Measurements from ENCODE around the gene PRICKLE2. TPM values are rescaled to one million over a fixed set of nuclear protein-coding genes. Genes with fewer than 3 reads are reported as not detected.

Gene PRICKLE2
- total RNA-seq, 1 experiment from 2014 or later: 5.6 TPM

DNA sequence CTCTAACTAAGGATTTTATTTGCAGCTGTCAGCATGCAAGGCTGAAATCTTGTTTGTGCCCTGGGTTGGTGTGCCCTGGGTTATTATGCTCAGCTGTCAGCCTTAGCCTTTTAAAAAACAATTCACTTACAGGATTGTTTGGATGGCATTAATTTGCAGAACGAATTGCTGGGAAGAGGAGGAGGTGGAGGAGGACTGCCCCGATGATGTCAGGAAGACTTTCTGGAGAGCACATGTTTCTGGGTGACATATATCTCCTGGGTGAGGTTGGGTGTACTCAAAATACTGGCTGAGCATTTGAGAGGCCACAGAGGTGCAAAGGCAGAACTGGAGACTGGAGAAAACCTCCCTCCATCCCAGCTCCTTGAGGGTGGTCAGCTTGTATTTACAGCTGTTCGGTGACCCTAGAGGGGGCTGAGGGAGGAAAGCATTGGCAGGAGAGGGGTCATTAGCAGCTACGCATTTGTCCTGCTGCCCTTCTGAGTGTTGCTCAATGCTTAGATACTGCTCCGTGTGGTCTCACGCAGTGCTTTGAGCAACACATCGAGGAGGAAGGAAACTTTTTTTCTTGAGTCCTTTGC, 142.2 kb downstream of the PRICKLE2 start:
- Mint-ChIP-seq H3K27me3 (ENCODE audit: low read depth) (no peaks in the 10 kb centered on the region; the same call in none of the 2 replicates), H3K27ac (no peak overlapping the region), H3K4me1 (peaks cover 29% of the 10 kb centered on the region), H3K4me3 (no peak overlapping the region), H3K36me3 (no peaks in the 10 kb centered on the region), H3K9me3 (peaks cover 9% of the 10 kb centered on the region)
- CTCF ChIA-PET: interaction anchor here (0.8 kb wide), 1 partner anchor 53 kb away, joined by 3 read pairs; no protein-coding TSS in a partner anchor
- peak; percentile 48 for ATAC-seq
- POLR2A ChIA-PET: interaction anchor here (0.5 kb wide), 1 partner anchor 448 kb away, joined by 3 read pairs; no protein-coding TSS in a partner anchor
- TF ChIP-seq GRHL2 (CRISPR knock-in tag; IDR thresholded peaks at IDR 0.05; ENCODE audit: insufficient replicate concordance, severe bottlenecking): no peak
- no peak for TF ChIP-seq ATF2 (CRISPR knock-in tag; IDR thresholded peaks at IDR 0.05; ENCODE audit: borderline replicate concordance, low read depth)
- no peak for TF ChIP-seq ZNF138 (CRISPR knock-in tag; conservative IDR thresholded peaks at IDR 0.05)
- TF ChIP-seq, protein P1, sequence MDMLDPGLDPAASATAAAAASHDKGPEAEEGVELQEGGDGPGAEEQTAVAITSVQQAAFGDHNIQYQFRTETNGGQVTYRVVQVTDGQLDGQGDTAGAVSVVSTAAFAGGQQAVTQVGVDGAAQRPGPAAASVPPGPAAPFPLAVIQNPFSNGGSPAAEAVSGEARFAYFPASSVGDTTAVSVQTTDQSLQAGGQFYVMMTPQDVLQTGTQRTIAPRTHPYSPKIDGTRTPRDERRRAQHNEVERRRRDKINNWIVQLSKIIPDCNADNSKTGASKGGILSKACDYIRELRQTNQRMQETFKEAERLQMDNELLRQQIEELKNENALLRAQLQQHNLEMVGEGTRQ (CRISPR knock-in tag; IDR thresholded peaks at IDR 0.05): no peak
- TF ChIP-seq TCF7 (CRISPR knock-in tag; IDR thresholded peaks at IDR 0.05; ENCODE audit: low read depth): no peak
- TF ChIP-seq, protein P2, sequence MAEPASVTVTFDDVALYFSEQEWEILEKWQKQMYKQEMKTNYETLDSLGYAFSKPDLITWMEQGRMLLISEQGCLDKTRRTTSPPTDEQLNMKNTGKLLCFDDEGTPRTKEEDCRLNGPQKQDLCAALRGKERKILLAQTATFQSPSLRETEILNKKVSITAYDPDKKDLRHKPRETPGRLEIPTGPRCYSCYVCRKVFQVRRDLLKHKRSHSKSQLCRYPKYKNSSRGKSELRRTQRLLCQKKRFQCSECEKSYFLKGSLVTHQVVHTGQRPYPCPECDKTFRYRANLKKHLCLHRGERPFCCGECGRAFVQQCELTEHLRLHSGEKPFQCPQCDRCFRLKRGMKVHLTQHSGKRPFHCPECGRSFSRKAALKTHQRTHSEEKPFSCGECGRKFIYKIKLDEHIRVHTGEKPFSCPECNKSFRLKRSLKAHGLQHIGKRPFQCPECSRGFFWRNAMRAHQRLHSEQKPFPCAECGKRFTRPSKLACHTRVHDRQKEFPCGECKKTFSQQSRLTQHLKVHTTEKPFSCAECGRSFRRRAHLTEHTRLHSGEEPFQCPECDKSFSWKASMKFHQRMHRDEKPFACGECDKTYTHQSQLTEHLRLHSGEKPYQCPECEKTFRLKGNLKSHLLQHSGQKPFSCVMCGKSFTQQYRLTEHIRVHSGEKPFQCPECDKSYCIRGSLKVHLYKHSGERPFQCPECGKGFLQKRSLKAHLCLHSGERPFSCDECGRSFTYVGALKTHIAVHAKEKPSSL (CRISPR knock-in tag; conservative IDR thresholded peaks at IDR 0.05): no peak
- TF ChIP-seq, protein P3, sequence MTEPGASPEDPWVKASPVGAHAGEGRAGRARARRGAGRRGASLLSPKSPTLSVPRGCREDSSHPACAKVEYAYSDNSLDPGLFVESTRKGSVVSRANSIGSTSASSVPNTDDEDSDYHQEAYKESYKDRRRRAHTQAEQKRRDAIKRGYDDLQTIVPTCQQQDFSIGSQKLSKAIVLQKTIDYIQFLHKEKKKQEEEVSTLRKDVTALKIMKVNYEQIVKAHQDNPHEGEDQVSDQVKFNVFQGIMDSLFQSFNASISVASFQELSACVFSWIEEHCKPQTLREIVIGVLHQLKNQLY (CRISPR knock-in tag; IDR thresholded peaks at IDR 0.05): no peak
- TF ChIP-seq KAT7 (CRISPR knock-in tag; IDR thresholded peaks at IDR 0.05; ENCODE audit: borderline replicate concordance): no peak
- TF ChIP-seq TP53 (CRISPR knock-in tag; IDR thresholded peaks at IDR 0.05): no peak
- TF ChIP-seq ZNF317 (CRISPR knock-in tag; IDR thresholded peaks at IDR 0.05; ENCODE audit: borderline replicate concordance, low read depth): no peak
- no peak for TF ChIP-seq ATF3 (CRISPR knock-in tag; conservative IDR thresholded peaks at IDR 0.05)
- no peak for TF ChIP-seq CREM (CRISPR knock-in tag; IDR thresholded peaks at IDR 0.05)
- TF ChIP-seq MXD4 (CRISPR knock-in tag; IDR thresholded peaks at IDR 0.05; ENCODE audit: borderline replicate concordance): no peak
- TF ChIP-seq PRRX2 (CRISPR knock-in tag; IDR thresholded peaks at IDR 0.05): no peak
- no peak for TF ChIP-seq ZNF232 (CRISPR knock-in tag; IDR thresholded peaks at IDR 0.05)
- TF ChIP-seq, protein P4, sequence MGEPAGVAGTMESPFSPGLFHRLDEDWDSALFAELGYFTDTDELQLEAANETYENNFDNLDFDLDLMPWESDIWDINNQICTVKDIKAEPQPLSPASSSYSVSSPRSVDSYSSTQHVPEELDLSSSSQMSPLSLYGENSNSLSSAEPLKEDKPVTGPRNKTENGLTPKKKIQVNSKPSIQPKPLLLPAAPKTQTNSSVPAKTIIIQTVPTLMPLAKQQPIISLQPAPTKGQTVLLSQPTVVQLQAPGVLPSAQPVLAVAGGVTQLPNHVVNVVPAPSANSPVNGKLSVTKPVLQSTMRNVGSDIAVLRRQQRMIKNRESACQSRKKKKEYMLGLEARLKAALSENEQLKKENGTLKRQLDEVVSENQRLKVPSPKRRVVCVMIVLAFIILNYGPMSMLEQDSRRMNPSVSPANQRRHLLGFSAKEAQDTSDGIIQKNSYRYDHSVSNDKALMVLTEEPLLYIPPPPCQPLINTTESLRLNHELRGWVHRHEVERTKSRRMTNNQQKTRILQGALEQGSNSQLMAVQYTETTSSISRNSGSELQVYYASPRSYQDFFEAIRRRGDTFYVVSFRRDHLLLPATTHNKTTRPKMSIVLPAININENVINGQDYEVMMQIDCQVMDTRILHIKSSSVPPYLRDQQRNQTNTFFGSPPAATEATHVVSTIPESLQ (CRISPR knock-in tag; IDR thresholded peaks at IDR 0.05): no peak
- no peak for TF ChIP-seq SOX15 (CRISPR knock-in tag; IDR thresholded peaks at IDR 0.05)
- no peak for TF ChIP-seq ELF4 (CRISPR knock-in tag; IDR thresholded peaks at IDR 0.05; ENCODE audit: low read depth)
- DNase-seq (ENCODE audit: low spot score): no peak
